ELF-1 (cell line): ENCODE measurements around the gene TNFAIP2.

Source experiments
- DNase-seq: peaks from one replicate; pipeline ENCODE4 v3.0.0-alpha.2; 2016; ENCODE audit warnings: low read depth, low spot score

Gene TNFAIP2

DNA sequence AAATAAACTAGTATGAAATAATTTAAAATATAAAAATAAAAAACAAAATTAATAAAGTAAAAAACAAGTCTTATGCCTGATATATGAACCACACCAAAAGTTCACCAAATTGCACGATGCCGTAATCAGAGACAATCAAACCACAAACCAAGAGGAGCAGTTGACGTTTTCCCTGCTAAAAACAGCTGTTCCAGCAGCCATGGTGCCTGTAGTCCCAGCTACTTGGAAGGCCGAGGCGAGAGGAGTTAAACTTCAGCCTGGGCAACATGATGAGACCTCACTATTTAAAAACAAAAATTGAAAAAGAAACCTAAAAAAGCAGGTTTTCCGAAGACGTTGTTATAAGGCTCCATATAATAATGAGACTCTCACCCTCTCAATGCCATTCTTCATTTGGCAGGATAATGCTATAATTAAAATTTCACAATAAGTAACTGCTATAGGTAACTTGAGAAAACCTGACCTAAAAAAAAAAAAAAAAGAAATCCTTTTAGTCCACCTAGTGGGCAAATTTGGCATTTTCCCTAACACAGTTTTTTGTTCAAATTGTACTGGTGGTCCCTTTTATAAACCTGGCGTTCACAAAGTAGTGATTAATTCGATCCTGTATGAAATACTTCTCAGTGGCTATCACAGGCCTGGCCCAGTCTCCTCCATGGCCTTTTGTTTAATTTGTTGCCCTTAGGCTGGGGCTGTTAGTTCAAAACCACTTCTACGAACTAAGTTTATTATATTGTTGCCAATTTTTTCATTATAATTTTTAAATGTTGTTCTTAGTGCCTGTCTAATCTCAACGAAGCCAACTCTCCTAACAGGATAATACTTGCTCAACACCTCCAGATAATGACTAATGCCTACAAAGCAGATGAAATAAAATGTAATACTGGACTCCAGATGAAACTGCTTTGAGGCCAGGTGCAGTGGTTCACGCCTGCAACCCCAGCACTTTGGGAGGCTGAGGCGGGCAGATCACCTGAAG is 62.1 kb downstream of the TNFAIP2 start:
- DNase-seq: peak; percentile 50

- DNase-seq: peak; percentile 35
These were observed 63.1 kb downstream of the TNFAIP2 start for GRCh38 chr14:103186241-103186822.
